PC-9 (cell line): ENCODE data around the gene CEBPA. TPM values are rescaled to one million over a fixed set of nuclear protein-coding genes. Genes with fewer than 3 reads are reported as not detected.

ENCODE experiments used
- BruUV-seq: library from RNA; stranded (reverse); fragments of 400-500 nt; replicated peaks from 2 replicates; lab custom pipeline; 2021; lab: Mats Ljungman, UMichigan
- CTCF ChIA-PET: fragments of 300-600 bp; sonication (Branson Sonifier 250); formaldehyde crosslinking; loops from one replicate; lab custom pipeline; 2022; ENCODE audit warnings: antibody characterized with exemption; lab: Charles Lee
- POLR2A ChIA-PET: fragments of 300-600 bp; sonication (Branson Sonifier 250); formaldehyde crosslinking; loops from one replicate; lab custom pipeline; 2022; ENCODE audit warnings: antibody characterized with exemption; ENCODE audit not compliant: unreplicated experiment; lab: Charles Lee
- DNase-seq, 2 experiments: peaks; one replicate each; pipeline versions ENCODE4 v3.0.0 to v3.0.0-alpha.2; 2015 to 2022; ENCODE audit warnings: mixed read lengths in 1 of 2
- H2AFZ ChIP-seq: fragments of 200-600 bp; sonication (generic); 2 replicates; pipeline ENCODE4 v1.8.1; 2017; ENCODE audit warnings: antibody characterized with exemption
- H3F3A ChIP-seq: fragments of 200-600 bp; sonication (generic); 2 replicates; pipeline ENCODE4 v1.8.1; 2017; ENCODE audit warnings: antibody characterized with exemption, mild to moderate bottlenecking, low read depth; ENCODE audit not compliant: insufficient read depth
- H3K27ac ChIP-seq: fragments of 200-600 bp; sonication (generic); 2 replicates; pipeline ENCODE4 v1.6.1; 2016; ENCODE audit warnings: mixed run types
- H3K27me3 ChIP-seq: fragments of 200-600 bp; sonication (generic); 2 replicates; pipeline ENCODE4 v1.6.1; 2016; ENCODE audit warnings: low read depth, mixed run types; ENCODE audit not compliant: insufficient read depth
- H3K36me3 ChIP-seq: fragments of 200-600 bp; sonication (generic); 2 replicates; pipeline ENCODE4 v1.6.1; 2016; ENCODE audit warnings: low read depth, mixed run types
- H3K4me1 ChIP-seq: fragments of 200-600 bp; sonication (generic); replicated peaks from 2 replicates; pipeline ENCODE4 v1.6.1; 2016; ENCODE audit warnings: mixed run types; ENCODE audit not compliant: insufficient read depth
- H3K4me2 ChIP-seq: fragments of 200-600 bp; sonication (generic); 2 replicates; pipeline ENCODE4 v1.6.1; 2017; ENCODE audit warnings: mixed run types
- H3K4me3 ChIP-seq: fragments of 200-600 bp; sonication (generic); 2 replicates; pipeline ENCODE4 v1.6.1; 2016; ENCODE audit warnings: mixed run types
- H3K79me2 ChIP-seq: fragments of 200-600 bp; sonication (generic); 2 replicates; pipeline ENCODE4 v1.6.1; 2017; ENCODE audit warnings: low read depth, mixed run types
- H3K9me2 ChIP-seq: fragments of 200-600 bp; sonication (generic); 2 replicates; pipeline ENCODE4 v1.8.1; 2017; ENCODE audit warnings: mild to moderate bottlenecking; ENCODE audit not compliant: insufficient read depth
- H3K9me3 ChIP-seq: fragments of 200-600 bp; sonication (generic); 2 replicates; pipeline ENCODE4 v1.8.1; 2016; ENCODE audit warnings: low read depth; ENCODE audit not compliant: insufficient read depth
- H4K20me1 ChIP-seq: fragments of 200-600 bp; sonication (generic); 2 replicates; pipeline ENCODE4 v1.8.1; 2017; ENCODE audit not compliant: insufficient read depth
- EZH2 ChIP-seq: fragments of 200-600 bp; sonication (generic); IDR thresholded peaks from 2 replicates; pipeline ENCODE4 v1.8.0; 2017; ENCODE audit warnings: antibody characterized with exemption, low read depth
- intact Hi-C: fragments of 100-400 bp; cut with micrococcal nuclease; formaldehyde crosslinking; loops from one replicate; pipeline ENCODE4 v1.10.0; 2022; ENCODE audit not compliant: unreplicated experiment
- total RNA-seq: library from RNA; stranded (reverse); gene quantifications from 2 replicates; pipeline ENCODE4 v1.2.3, GENCODE V29; 2021
- TF ChIP-seq, protein P1 (sequence below): fragments of 200-600 bp; sonication (generic); conservative IDR thresholded peaks from 2 replicates; pipeline ENCODE4 v1.6.1; 2017; ENCODE audit warnings: mixed run types, antibody characterized with exemption, mild to moderate bottlenecking, moderate library complexity

CEBPA gene
- total RNA-seq, 1 experiment from 2014 or later: 8.9 TPM

- Histone ChIP-seq H3K9me2 (no peaks in the 10 kb centered on the region), H3K4me1 (peaks cover 32% of the 10 kb centered on the region), H3F3A (no peaks in the 10 kb centered on the region; the same call in 1 of the 2 replicates), H3K36me3 (no peaks in the 10 kb centered on the region), H3K27me3 (no peaks in the 10 kb centered on the region), H3K79me2 (no peaks in the 10 kb centered on the region), H3K27ac (no peak overlapping the region), H2AFZ (no peak overlapping the region), H3K4me2 (no peak overlapping the region), H3K9me3 (0 out of 2 replicates have a peak, but pooled peaks cover 7% of the 10 kb centered on the region), H4K20me1 (no peaks in the 10 kb centered on the region), H3K4me3 (no peak overlapping the region)
- no peak for TF ChIP-seq EZH2
- TF ChIP-seq, protein P1, sequence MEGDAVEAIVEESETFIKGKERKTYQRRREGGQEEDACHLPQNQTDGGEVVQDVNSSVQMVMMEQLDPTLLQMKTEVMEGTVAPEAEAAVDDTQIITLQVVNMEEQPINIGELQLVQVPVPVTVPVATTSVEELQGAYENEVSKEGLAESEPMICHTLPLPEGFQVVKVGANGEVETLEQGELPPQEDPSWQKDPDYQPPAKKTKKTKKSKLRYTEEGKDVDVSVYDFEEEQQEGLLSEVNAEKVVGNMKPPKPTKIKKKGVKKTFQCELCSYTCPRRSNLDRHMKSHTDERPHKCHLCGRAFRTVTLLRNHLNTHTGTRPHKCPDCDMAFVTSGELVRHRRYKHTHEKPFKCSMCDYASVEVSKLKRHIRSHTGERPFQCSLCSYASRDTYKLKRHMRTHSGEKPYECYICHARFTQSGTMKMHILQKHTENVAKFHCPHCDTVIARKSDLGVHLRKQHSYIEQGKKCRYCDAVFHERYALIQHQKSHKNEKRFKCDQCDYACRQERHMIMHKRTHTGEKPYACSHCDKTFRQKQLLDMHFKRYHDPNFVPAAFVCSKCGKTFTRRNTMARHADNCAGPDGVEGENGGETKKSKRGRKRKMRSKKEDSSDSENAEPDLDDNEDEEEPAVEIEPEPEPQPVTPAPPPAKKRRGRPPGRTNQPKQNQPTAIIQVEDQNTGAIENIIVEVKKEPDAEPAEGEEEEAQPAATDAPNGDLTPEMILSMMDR: no peak
- intact Hi-C loops: no loop called here
- no TSS peak for BruUV-seq
- ChIA-PET POLR2A (no interaction called here), CTCF (no interaction called here)
- DNase-seq: no peak
These were observed 14.9 kb downstream of the CEBPA start for GRCh38 chr19:33287438-33287837.

DNA sequence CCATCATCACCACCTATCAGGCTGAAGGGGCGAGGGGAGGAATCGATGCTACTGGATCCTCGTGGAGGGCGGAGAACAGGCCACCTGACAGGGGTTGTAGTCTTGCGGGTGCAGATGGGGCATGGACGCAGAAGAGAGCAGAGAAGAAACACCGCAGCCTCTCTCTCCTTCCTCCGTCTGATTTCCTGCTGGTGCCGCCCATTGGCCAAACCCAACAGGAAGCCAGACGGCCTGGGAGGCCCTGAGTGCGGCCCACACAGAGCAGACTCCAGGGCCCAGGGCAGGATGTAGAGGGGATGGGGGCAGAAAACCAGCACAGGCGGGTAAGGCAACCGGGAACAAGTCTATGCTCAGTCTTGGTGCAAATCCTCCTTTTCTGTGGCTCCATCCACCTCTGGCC lies 15.4 kb downstream of the CEBPA start:
- Histone ChIP-seq H3K27me3 (no peaks in the 10 kb centered on the region), H3K4me3 (no peak overlapping the region), H3K9me3 (0 out of 2 replicates have a peak, but pooled peaks cover 7% of the 10 kb centered on the region), H3K36me3 (no peaks in the 10 kb centered on the region), H3F3A (no peaks in the 10 kb centered on the region), H3K27ac (no peak overlapping the region), H3K9me2 (no peaks in the 10 kb centered on the region), H4K20me1 (no peaks in the 10 kb centered on the region), H3K4me1 (peaks cover 26% of the 10 kb centered on the region), H2AFZ (no peak overlapping the region), H3K79me2 (no peaks in the 10 kb centered on the region), H3K4me2 (no peak overlapping the region)
- ChIA-PET POLR2A (no interaction called here), CTCF (no interaction called here)
- TF ChIP-seq, protein P1: no peak
- no peak for TF ChIP-seq EZH2
- intact Hi-C loops: no loop called here
- BruUV-seq: no TSS peak
- DNase-seq: no peak

- intact Hi-C loops: no loop called here
These were observed 16.9 kb downstream of the CEBPA start for GRCh38 chr19:33285441-33285927.

More at GRCh38 chr19:33285441-33285927, 16.9 kb downstream of the CEBPA start:
- Histone ChIP-seq H3K9me3 (0 out of 2 replicates have a peak, but pooled peaks cover 7% of the 10 kb centered on the region), H3K36me3 (no peaks in the 10 kb centered on the region), H3K4me2 (no peak overlapping the region), H3K27me3 (no peaks in the 10 kb centered on the region), H3K27ac (no peak overlapping the region), H3F3A (no peaks in the 10 kb centered on the region), H3K9me2 (no peaks in the 10 kb centered on the region), H3K4me3 (no peak overlapping the region), H2AFZ (no peak overlapping the region), H4K20me1 (no peaks in the 10 kb centered on the region), H3K4me1 (peaks cover 12% of the 10 kb centered on the region), H3K79me2 (no peaks in the 10 kb centered on the region)
- ChIA-PET CTCF (no interaction called here), POLR2A (no interaction called here)
- no peak for DNase-seq
- no TSS peak for BruUV-seq
- TF ChIP-seq EZH2: no peak
- TF ChIP-seq, protein P1: no peak
